CD4-positive, CD25-positive, alpha-beta regulatory T cell (primary cell): ENCODE results near the gene UBB. TPM values are rescaled to one million over a fixed set of nuclear protein-coding genes. Genes with fewer than 3 reads are reported as not detected.

Experiments used
- ATAC-seq, 2 donors: fragments of 150-1000 bp; cut with Tn5 transposase; one replicate each; pipeline ENCODE4 v1.10.0; 2021; ENCODE audit warnings: low read depth in 2 of 2, moderate number of reproducible peaks in 2 of 2, moderate library complexity in 1 of 2
- DNase-seq, 3 donors: peaks; one replicate each; pipeline versions ENCODE4 v3.0.0 to v3.0.0-alpha.2; 2012 to 2022; ENCODE audit warnings: mixed read lengths in 1 of 3
- H3K27ac ChIP-seq: one replicate; pipeline ENCODE4 v1.7.0; 2013; ENCODE audit warnings: mild to moderate bottlenecking, low read length; ENCODE audit not compliant: insufficient read depth, poor library complexity, severe bottlenecking
- H3K27me3 ChIP-seq: one replicate; pipeline ENCODE4 v1.7.0; 2013; ENCODE audit warnings: low read length; ENCODE audit not compliant: control insufficient read depth, insufficient read depth
- H3K36me3 ChIP-seq: one replicate; pipeline ENCODE4 v1.7.0; 2013; ENCODE audit warnings: mild to moderate bottlenecking, low read length, moderate library complexity; ENCODE audit not compliant: control insufficient read depth, insufficient read depth
- H3K4me1 ChIP-seq: 2 replicates; pipeline ENCODE4 v1.7.0; 2013; ENCODE audit warnings: mild to moderate bottlenecking, low read length; ENCODE audit not compliant: insufficient read depth, control insufficient read depth, poor library complexity, severe bottlenecking
- H3K4me3 ChIP-seq: one replicate; pipeline ENCODE4 v1.7.0; 2013; ENCODE audit warnings: low read depth, mild to moderate bottlenecking, low read length, moderate library complexity
- H3K9me3 ChIP-seq, 2 experiments: 1 replicate in 1 of 2; 2 replicates in 1 of 2; pipeline ENCODE4 v1.7.0; 2013; ENCODE audit warnings: low read length in 2 of 2, mild to moderate bottlenecking in 1 of 2, moderate library complexity in 1 of 2; ENCODE audit not compliant: control insufficient read depth in 2 of 2
- H3K27ac Mint-ChIP-seq, 3 donors: one replicate each; pipeline ENCODE4 v1.8.0; 2020 to 2022; ENCODE audit warnings: mild to moderate bottlenecking in 3 of 3, mixed read lengths in 3 of 3, moderate library complexity in 2 of 3
- H3K27me3 Mint-ChIP-seq: one replicate; pipeline ENCODE4 v1.8.0; 2022; ENCODE audit warnings: mild to moderate bottlenecking, mixed read lengths
- H3K36me3 Mint-ChIP-seq: one replicate; pipeline ENCODE4 v1.8.0; 2020; ENCODE audit warnings: mixed read lengths
- H3K4me1 Mint-ChIP-seq, 4 donors: one replicate each; pipeline ENCODE4 v1.8.0; 2020 to 2022; ENCODE audit warnings: mixed read lengths in 4 of 4, mild to moderate bottlenecking in 1 of 4
- H3K4me3 Mint-ChIP-seq, 4 donors: one replicate each; pipeline ENCODE4 v1.8.0; 2020 to 2022; ENCODE audit warnings: mild to moderate bottlenecking in 4 of 4, mixed read lengths in 4 of 4, moderate library complexity in 3 of 4
- H3K9me3 Mint-ChIP-seq, 7 donors: one replicate each; pipeline ENCODE4 v1.8.0; 2020 to 2022; ENCODE audit warnings: mixed read lengths in 7 of 7, mild to moderate bottlenecking in 3 of 7, moderate library complexity in 2 of 7
- polyA plus RNA-seq, 4 donors: library from polyadenylated mRNA; unstranded; fragments of 300-500 nt; fragmentation: Illumina TruSeq; gene quantifications; one replicate each; pipeline ENCODE4 v1.2.3, GENCODE V29; 2021
- total RNA-seq: library from RNA; stranded (reverse); gene quantifications from one replicate; pipeline ENCODE4 v1.2.3, GENCODE V29; 2022

UBB gene
- total and polyA plus RNA-seq, 5 donors from 2014 or later: 953 to 2,206 (median 1,810) TPM

- Mint-ChIP-seq H3K36me3 (peaks cover 3% of the 10 kb centered on the region), H3K27ac (no peak overlapping the region), H3K4me1 (peaks cover 8 to 20% (median 16%) of the 10 kb centered on the region in 4 donors), H3K9me3 (peaks cover 0 to 2% (median 0%) of the 10 kb centered on the region in 7 donors), H3K27me3 (peaks cover 27% of the 10 kb centered on the region), H3K4me3 (peak overlapping the region; percentile 29 to 92 (median 64))
- DNase-seq: no peak
- Histone ChIP-seq H3K4me3 (no peak overlapping the region), H3K4me1 (peaks cover 15% of the 10 kb centered on the region), H3K36me3 (no peaks in the 10 kb centered on the region), H3K27ac (no peak overlapping the region), H3K27me3 (peaks cover 2% of the 10 kb centered on the region), H3K9me3 (no peaks in the 10 kb centered on the region)
- ATAC-seq: no peak
Measured at GRCh38 chr17:16354585-16354984, 26.3 kb upstream of the UBB start.

- H3K4me3 ChIP-seq: no peak overlapping the region
- H3K4me1 Mint-ChIP-seq: peaks cover 4 to 5% (median 4%) of the 10 kb centered on the region in 4 donors
- H3K36me3 ChIP-seq: no peaks in the 10 kb centered on the region
- H3K4me3 Mint-ChIP-seq: peak overlapping the region in 1 of 4 donors; percentile 21
- H3K36me3 Mint-ChIP-seq: no peaks in the 10 kb centered on the region
- H3K9me3 ChIP-seq: no peaks in the 10 kb centered on the region
- ATAC-seq (no peak), DNase-seq (no peak)
- H3K27ac ChIP-seq: no peak overlapping the region
- H3K27me3 Mint-ChIP-seq: peaks cover 23% of the 10 kb centered on the region
- H3K4me1 ChIP-seq: peaks cover 3% of the 10 kb centered on the region
- H3K9me3 Mint-ChIP-seq: peaks cover 0 to 2% (median 0%) of the 10 kb centered on the region in 7 donors
- H3K27ac Mint-ChIP-seq: no peak overlapping the region
- peaks cover 2% of the 10 kb centered on the region for H3K27me3 ChIP-seq
Measured at GRCh38 chr17:16358394-16358793, 22.5 kb upstream of the UBB start.

GRCh38 chr17:16361874-16362273 lies 19.0 kb upstream of the UBB start:
- Histone ChIP-seq H3K4me3 (no peak overlapping the region), H3K36me3 (no peaks in the 10 kb centered on the region), H3K4me1 (no peaks in the 10 kb centered on the region), H3K9me3 (no peaks in the 10 kb centered on the region), H3K27ac (no peak overlapping the region), H3K27me3 (peaks cover 2% of the 10 kb centered on the region)
- no peaks in the 10 kb centered on the region for H3K9me3 Mint-ChIP-seq
- H3K36me3 Mint-ChIP-seq: no peaks in the 10 kb centered on the region
- no peak overlapping the region for H3K4me3 Mint-ChIP-seq
- peaks cover 25% of the 10 kb centered on the region for H3K27me3 Mint-ChIP-seq
- DNase-seq (no peak), ATAC-seq (no peak)
- H3K4me1 Mint-ChIP-seq: peaks cover 2 to 11% (median 4%) of the 10 kb centered on the region in 4 donors
- H3K27ac Mint-ChIP-seq: no peak overlapping the region

- no peak overlapping the region for H3K27ac Mint-ChIP-seq
- H3K4me3 ChIP-seq: no peak overlapping the region
- no peak overlapping the region for H3K27ac ChIP-seq
- H3K9me3 ChIP-seq: no peaks in the 10 kb centered on the region
- H3K4me1 Mint-ChIP-seq: peaks cover 0 to 10% (median 4%) of the 10 kb centered on the region in 4 donors
- no peaks in the 10 kb centered on the region for H3K4me1 ChIP-seq
- peak; percentile 59 to 82 (median 69) for DNase-seq
- ATAC-seq: peak; percentile 82 to 88
- no peaks in the 10 kb centered on the region for H3K36me3 Mint-ChIP-seq
- no peaks in the 10 kb centered on the region for H3K36me3 ChIP-seq
- no peaks in the 10 kb centered on the region for H3K9me3 Mint-ChIP-seq
- no peak overlapping the region for H3K4me3 Mint-ChIP-seq
- peaks cover 18% of the 10 kb centered on the region for H3K27me3 Mint-ChIP-seq
- H3K27me3 ChIP-seq: peaks cover 2% of the 10 kb centered on the region
Measured at GRCh38 chr17:16363749-16364536, 16.9 kb upstream of the UBB start.

- peaks cover 0 to 10% (median 4%) of the 10 kb centered on the region in 4 donors for H3K4me1 Mint-ChIP-seq
- H3K36me3 Mint-ChIP-seq: no peaks in the 10 kb centered on the region
- DNase-seq (no peak), ATAC-seq (no peak)
- H3K27me3 Mint-ChIP-seq: peaks cover 18% of the 10 kb centered on the region
- H3K9me3 Mint-ChIP-seq: no peaks in the 10 kb centered on the region
- no peak overlapping the region for H3K27ac ChIP-seq
- no peak overlapping the region for H3K4me3 ChIP-seq
- H3K36me3 ChIP-seq: no peaks in the 10 kb centered on the region
- H3K4me1 ChIP-seq: no peaks in the 10 kb centered on the region
- no peak overlapping the region for H3K27ac Mint-ChIP-seq
- H3K9me3 ChIP-seq: no peaks in the 10 kb centered on the region
- H3K27me3 ChIP-seq: no peaks in the 10 kb centered on the region
- H3K4me3 Mint-ChIP-seq: no peak overlapping the region
Measured at GRCh38 chr17:16364625-16365024, 16.3 kb upstream of the UBB start.

GRCh38 chr17:16371742-16372141 lies 9.1 kb upstream of the UBB start:
- Mint-ChIP-seq H3K36me3 (no peaks in the 10 kb centered on the region), H3K4me3 (no peak overlapping the region), H3K4me1 (peaks cover 0 to 2% (median 0%) of the 10 kb centered on the region in 4 donors), H3K27ac (no peak overlapping the region), H3K27me3 (no peaks in the 10 kb centered on the region), H3K9me3 (no peaks in the 10 kb centered on the region)
- Histone ChIP-seq H3K9me3 (no peaks in the 10 kb centered on the region), H3K4me3 (no peak overlapping the region), H3K27me3 (no peaks in the 10 kb centered on the region), H3K27ac (no peak overlapping the region), H3K36me3 (no peaks in the 10 kb centered on the region), H3K4me1 (no peaks in the 10 kb centered on the region)
- DNase-seq: no peak
- ATAC-seq: no peak

GRCh38 chr17:16374146-16374938 lies 6.5 kb upstream of the UBB start:
- H3K27me3 ChIP-seq: no peaks in the 10 kb centered on the region
- DNase-seq: no peak
- Mint-ChIP-seq H3K27me3 (no peaks in the 10 kb centered on the region), H3K4me1 (peaks cover 0 to 2% (median 0%) of the 10 kb centered on the region in 4 donors), H3K4me3 (no peak overlapping the region), H3K36me3 (no peaks in the 10 kb centered on the region), H3K27ac (no peak overlapping the region), H3K9me3 (no peaks in the 10 kb centered on the region)
- no peaks in the 10 kb centered on the region for H3K36me3 ChIP-seq
- no peaks in the 10 kb centered on the region for H3K9me3 ChIP-seq
- H3K4me3 ChIP-seq: no peak overlapping the region
- H3K27ac ChIP-seq: no peak overlapping the region
- H3K4me1 ChIP-seq: no peaks in the 10 kb centered on the region
- no peak for ATAC-seq
